ENCODE data around the gene AEN. TPM values are rescaled to one million over a fixed set of nuclear protein-coding genes. Genes with fewer than 3 reads are reported as not detected.
A peak's percentile ranks its signal among the peaks of the same experiment; 100 is the strongest.

The AEN gene
- total RNA-seq, 1 donor from 2014 or later, result 12.0 TPM

GRCh38 chr15:88645171-88646087 is 24.3 kb downstream of the AEN start:
- no peak for ATAC-seq
- intact Hi-C loops (cut with DNase I), result no loop called here
- no peak for DNase-seq (ENCODE audit: missing footprints)

- intact Hi-C loops (cut with DNase I), result no loop called here
- ATAC-seq (no peak), DNase-seq (ENCODE audit: missing footprints) (no peak)
These were observed 24.9 kb downstream of the AEN start for GRCh38 chr15:88646088-88646405.

DNA sequence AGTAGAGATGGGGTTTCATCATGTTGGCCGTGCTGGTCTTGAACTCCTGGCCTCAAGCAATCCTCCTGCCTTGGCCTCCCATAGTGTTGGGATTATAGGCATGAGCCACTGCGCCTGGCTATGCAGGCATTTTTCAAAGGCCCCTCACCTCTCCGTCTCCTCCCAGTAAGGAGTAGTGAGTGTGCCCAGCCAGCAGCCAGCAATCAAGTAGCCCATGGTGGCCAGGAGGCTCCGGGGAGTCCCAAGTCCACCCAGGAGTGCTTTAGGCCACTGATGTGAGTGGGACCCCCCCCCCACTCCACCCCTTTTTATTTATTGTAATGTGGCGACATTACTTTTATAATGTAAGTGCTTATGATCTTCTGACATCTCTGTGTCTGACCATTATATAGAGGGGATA is 25.8 kb downstream of the AEN start:
- no peak for DNase-seq (ENCODE audit: missing footprints)
- no peak for ATAC-seq
- intact Hi-C loops (cut with DNase I), result no loop called here

DNA sequence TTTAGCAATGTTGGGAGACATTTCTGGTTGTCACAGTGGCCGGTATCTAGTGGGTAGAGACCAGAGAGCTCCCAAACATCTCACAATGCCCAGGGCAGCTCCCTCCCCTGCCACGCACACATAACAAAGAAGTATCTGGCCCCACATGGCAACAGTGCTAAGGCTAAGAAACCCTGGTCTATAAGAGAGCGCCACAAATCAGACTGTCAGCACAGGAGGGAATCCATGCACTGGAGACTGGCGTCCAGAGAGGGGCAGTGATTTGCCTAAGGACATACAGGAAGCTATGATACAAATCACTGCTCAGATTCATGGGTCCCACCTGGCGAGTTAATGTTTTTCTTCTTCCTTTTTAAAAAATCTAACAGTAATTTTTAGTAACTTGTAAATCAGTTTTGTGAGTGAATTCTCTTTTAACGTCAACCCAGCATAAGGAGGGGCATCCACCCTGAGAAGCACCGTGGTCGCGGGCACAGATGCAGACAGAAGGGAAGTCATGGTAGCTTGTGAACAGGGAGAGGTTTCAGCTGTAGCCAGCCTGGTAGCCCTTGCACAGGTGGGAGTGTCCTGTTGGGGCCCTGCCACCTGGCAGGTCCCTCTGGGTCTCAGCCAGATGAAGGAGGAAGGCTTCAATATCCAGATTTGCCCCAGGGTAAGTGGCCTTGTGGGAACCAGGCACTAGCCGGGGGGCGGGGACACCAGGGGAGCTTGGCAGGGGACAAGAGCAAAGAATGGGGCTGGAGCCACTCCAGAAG is 26.4 kb downstream of the AEN start:
- ATAC-seq (no peak), DNase-seq (ENCODE audit: missing footprints) (no peak)
- intact Hi-C loops (cut with DNase I), result no loop called here

DNA sequence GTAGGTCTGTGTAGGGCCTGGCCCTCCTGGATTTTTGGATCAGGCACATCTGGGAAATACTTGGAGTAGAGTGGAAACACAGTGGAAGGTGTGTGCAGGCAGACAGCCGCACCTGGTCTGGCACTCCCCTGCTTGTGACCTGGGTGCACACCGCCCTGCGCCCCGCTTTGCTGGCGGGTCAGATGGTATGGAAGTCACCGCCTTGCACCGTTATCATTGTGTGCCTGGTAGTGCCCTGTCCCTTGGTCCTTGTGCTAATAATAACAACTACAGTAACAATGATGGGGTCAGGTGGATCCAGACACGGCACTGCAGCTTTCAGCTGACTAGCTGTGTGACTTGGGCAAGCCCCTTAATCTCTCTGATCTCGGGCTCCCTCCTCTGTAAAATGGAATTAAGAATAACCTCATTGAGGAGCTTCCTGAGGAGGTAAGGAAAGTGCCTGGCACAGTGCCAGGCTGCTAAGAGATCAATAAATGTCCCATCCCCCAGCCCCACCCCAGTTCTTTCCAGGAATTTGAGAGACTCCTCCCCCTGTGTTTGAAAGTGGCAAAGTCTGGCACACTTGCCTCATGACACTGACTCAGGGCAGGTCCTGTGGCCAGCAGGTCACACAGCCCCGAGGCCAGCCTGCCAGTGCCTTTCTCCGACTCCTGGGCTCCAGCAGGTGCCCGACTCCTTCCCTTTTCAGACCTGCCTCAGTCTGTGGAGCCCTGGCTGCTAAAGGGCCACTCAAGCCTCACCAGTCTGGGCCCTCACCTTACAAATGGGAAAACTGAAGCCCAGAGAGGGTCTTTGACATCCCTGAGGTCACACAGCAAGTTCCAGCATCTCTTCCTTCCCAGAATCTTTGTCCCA is 27.4 kb downstream of the AEN start:
- intact Hi-C loops (cut with DNase I), result no loop called here
- DNase-seq (ENCODE audit: missing footprints), result no peak
- ATAC-seq, result no peak

DNA sequence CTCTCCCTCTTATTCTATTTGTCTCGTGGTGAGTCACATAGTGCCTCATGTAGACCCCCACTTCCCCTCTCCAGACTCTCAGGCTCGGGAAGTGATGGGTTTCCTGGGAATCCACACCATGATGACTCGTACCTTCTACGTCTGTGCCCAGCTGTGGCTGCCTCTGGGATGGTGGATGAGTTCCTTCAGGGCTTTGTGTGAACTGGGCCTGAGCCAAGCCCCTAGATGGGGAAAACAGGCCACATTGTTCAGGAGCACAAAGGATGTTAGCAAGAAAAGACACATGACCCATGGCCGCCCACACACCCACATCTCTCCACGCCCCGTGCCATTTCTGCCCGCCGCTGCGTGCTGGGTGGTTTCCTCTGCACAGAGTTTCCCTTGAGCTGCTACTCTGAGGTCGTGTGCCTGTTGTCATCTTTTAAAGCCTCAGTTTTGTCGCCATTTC is 28.2 kb downstream of the AEN start:
- intact Hi-C loops (cut with DNase I), result no loop called here
- peak; percentile 34 for ATAC-seq
- DNase-seq (ENCODE audit: missing footprints), result peak; percentile 70

GRCh38 chr15:88649753-88650551 is 28.8 kb downstream of the AEN start:
- ATAC-seq (no peak), DNase-seq (ENCODE audit: missing footprints) (no peak)
- intact Hi-C loops (cut with DNase I), result no loop called here

DNA sequence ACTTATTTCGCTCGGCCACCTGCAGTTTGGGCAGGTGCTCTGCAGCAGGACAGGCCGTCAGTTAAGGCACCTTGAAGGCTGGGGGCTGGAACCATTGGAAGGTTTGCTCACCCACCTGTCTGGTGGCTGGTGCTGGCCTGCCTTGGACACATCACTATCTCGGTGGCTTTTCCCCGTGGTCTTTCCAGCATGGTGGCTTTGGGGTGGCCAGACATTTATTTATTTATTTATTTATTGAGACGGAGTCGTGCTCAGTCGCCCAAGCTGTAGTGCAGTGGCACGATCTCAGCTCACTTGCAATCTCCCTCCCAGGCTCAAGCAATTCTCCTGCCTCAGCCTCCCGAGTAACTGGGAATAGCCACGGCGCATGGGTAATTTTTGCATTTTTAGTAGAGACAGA is 29.4 kb downstream of the AEN start:
- no peak for ATAC-seq
- DNase-seq (ENCODE audit: missing footprints), result no peak
- intact Hi-C loops (cut with DNase I), result no loop called here

DNA sequence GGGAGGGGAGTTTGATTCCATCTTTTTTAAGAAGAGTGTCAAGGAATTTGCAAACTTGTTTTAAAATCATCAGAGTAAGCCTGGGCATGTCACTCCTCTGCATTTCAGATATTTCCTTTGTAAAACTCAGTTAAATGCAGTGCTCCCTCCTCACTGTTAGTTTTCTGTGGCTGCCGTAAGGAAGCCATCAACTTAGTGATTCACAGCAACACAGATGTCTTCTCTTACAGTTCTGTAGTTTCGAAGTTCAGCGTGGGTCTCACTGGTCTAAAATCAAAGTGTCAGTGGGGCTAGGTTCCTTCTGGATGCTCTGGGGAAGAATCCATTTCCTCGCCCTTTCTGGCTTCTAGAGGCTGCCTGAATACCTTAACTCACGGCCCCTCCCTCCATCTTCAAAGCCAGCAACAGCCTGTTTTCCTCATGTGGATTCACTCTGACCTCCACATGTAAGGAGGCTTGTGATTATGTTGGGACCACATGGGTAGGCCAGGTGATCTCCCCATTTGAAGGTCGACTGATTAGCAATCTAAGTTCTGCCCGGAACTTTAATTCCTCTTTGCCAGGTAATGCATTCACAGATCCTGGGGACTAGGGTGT is 30.1 kb downstream of the AEN start:
- DNase-seq (ENCODE audit: missing footprints) (no peak), ATAC-seq (no peak)
- intact Hi-C loops (cut with DNase I), result no loop called here

DNA sequence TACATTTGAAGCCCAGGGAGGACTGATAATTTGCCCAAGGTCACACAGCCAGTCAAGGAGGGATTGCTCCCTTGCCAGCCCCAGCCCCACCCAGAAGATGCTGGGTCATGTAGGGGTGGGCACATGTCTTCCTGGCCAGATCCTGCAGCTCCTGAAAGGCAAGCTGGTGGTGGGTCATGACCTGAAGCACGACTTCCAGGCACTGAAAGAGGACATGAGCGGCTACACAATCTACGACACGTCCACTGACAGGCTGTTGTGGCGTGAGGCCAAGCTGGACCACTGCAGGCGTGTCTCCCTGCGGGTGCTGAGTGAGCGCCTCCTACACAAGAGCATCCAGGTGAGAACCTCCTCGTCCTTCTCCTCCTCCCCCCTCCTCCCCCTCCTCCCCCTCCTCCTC is 30.8 kb downstream of the AEN start:
- intact Hi-C loops (cut with DNase I), result no loop called here
- no peak for ATAC-seq
- no peak for DNase-seq (ENCODE audit: missing footprints)

- DNase-seq (ENCODE audit: missing footprints) (no peak), ATAC-seq (no peak)
- intact Hi-C loops (cut with DNase I), result no loop called here
These were observed 31.5 kb downstream of the AEN start for GRCh38 chr15:88652456-88653199.

DNA sequence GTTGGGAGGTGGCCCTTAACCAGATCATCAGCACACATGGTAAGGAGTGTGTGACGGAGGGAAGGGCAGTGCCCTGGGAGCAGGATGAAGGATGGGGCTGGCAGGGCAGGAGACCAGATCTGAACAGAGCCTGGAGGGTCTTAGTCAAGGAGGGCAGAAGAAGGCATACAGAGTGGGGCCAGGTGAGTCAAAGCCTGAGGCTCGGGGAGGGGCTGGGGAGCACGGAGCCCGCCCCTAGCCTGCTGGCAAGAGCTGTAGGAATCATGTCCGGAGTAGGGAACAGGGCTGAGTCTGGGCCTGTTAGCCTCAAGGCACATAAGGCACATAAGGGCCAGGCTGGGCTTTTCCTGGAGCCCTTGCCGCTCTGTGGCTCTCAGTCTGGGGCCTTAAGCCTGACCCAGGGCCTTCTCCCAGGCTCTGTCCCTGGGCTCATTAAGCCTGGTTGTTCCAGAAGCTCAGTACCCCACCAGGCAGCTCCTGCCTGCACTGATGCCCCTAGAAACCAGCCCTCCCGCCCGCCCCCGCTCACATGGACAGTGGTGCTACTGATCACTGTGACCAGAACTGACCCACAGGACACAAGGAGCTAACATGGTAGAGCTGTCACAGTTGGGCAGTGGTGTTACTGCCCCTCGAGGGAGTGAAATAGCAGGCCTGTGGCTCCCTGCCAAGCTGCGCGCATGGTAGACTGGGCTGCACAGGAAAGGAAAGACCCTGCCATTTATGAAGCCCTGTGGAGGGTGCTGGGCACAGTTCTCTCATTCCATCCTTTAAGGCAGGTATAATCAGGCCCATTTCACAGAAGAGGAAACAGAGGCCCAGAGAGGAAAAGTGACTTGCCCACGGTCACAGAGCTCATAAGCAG is 32.3 kb downstream of the AEN start:
- intact Hi-C loops (cut with DNase I), result no loop called here
- DNase-seq (ENCODE audit: missing footprints), result no peak
- no peak for ATAC-seq

- intact Hi-C loops (cut with DNase I), result no loop called here
- DNase-seq (ENCODE audit: missing footprints) (no peak), ATAC-seq (no peak)
These were observed 33.4 kb downstream of the AEN start for GRCh38 chr15:88654430-88655102.

DNA sequence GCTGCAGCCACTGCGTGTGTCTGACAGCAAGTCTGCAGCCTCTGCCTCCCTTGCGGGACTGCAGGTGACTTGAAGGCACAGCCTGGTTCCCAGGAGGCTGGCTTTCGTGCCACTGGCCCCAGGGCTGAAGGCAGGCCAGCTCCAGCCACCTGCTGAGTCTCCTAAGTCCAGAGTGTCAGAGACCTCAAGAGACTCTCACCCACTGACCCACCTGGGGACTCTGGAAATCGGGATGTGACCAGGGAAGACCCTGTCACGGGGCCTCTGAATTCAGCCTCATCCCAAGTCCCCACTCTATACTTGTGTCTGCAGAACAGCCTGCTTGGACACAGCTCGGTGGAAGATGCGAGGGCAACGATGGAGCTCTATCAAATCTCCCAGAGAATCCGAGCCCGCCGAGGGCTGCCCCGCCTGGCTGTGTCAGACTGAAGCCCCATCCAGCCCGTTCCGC is 34.0 kb downstream of the AEN start:
- intact Hi-C loops (cut with DNase I), result no loop called here
- DNase-seq (ENCODE audit: missing footprints), result no peak
- ATAC-seq, result no peak

- intact Hi-C loops (cut with DNase I), result no loop called here
- ATAC-seq, result no peak
- no peak for DNase-seq (ENCODE audit: missing footprints)
These were observed 34.8 kb downstream of the AEN start for GRCh38 chr15:88655800-88656488.
